Gastrocnemius medialis (tissue), 4 donors: Measurements from ENCODE around the gene BMP3. TPM values are rescaled to one million over a fixed set of nuclear protein-coding genes. Genes with fewer than 3 reads are reported as not detected.

ENCODE experiments used
- ATAC-seq, 2 donors: fragments of 150-250 bp; one replicate each; pipeline ENCODE4 v1.9.1; 2016
- DNase-seq, 2 donors: peaks; one replicate each; pipeline ENCODE4 v3.0.0-alpha.2; 2019
- H3K27ac ChIP-seq, 4 donors: fragments of 200-600 bp; sonication (generic); 1 replicate in 1 of 4; 2 replicates in 3 of 4; pipeline ENCODE4 v1.5.1; 2016 to 2018; ENCODE audit warnings: mild to moderate bottlenecking in 2 of 4, moderate library complexity in 1 of 4
- H3K27me3 ChIP-seq, 3 donors: fragments of 200-600 bp; sonication (generic) in 2 of 3; 1 replicate in 1 of 3; 2 replicates in 2 of 3; pipeline versions ENCODE4 v1.5.1 to v1.6.0; 2016 to 2019; ENCODE audit warnings: mild to moderate bottlenecking in 1 of 3, moderate library complexity in 1 of 3
- H3K36me3 ChIP-seq, 2 donors: fragments of 200-600 bp; sonication (generic) in 1 of 2; one replicate each; pipeline ENCODE4 v1.5.1; 2017 to 2018
- H3K4me1 ChIP-seq, 2 donors: fragments of 200-600 bp; sonication (generic) in 1 of 2; one replicate each; pipeline ENCODE4 v1.5.1; 2016 to 2017; ENCODE audit warnings: mild to moderate bottlenecking in 2 of 2
- H3K4me3 ChIP-seq, 4 donors: fragments of 200-600 bp; sonication (generic) in 3 of 4; 1 replicate in 1 of 4; 2 replicates in 3 of 4; pipeline ENCODE4 v1.5.1; 2016 to 2019; ENCODE audit warnings: mild to moderate bottlenecking in 2 of 4
- H3K9me3 ChIP-seq, 3 donors: fragments of 200-600 bp; sonication (generic) in 2 of 3; 1 replicate in 1 of 3; 2 replicates in 2 of 3; pipeline ENCODE4 v1.5.1; 2016 to 2019
- POLR2A ChIP-seq, 2 donors: fragments of 450-650 bp; IDR thresholded peaks; one replicate each; pipeline ENCODE4 v1.6.1; 2017; ENCODE audit warnings: antibody characterized with exemption in 2 of 2, mild to moderate bottlenecking in 2 of 2, moderate library complexity in 2 of 2
- in situ Hi-C, 4 donors: fragments of 200-750 bp; cut with MboI; loops; one replicate each; pipeline versions ENCODE4 v1.15.0 to v1.8.0; 2017; ENCODE audit warnings: low sequenced_read_pairs in 4 of 4
- intact Hi-C: fragments of 100-400 bp; cut with DNase I; formaldehyde crosslinking; loops from one replicate; pipeline ENCODE4 v1.15.1; 2023; ENCODE audit warnings: low total_unique reads
- total RNA-seq, 4 donors: library from RNA; depleted of rRNA; stranded (reverse); fragments of >200 nt; gene quantifications; one replicate each; pipeline versions ENCODE4 v1.1.0 to v1.2.3, GENCODE V29; 2016
- TF ChIP-seq, protein P1 (sequence below), 5 experiments: fragments of 450-650 bp in 3 of 5; fragments of 200-600 bp in 2 of 5; sonication (generic) in 2 of 5; IDR thresholded peaks in 4 of 5; conservative IDR thresholded peaks in 1 of 5; 1 replicate in 4 of 5; 2 replicates in 1 of 5; pipeline ENCODE4 v1.5.1; 2016 to 2019; ENCODE audit warnings: antibody characterized with exemption in 5 of 5, mild to moderate bottlenecking in 3 of 5, moderate library complexity in 3 of 5

Gene BMP3
- total RNA-seq, 4 donors from 2014 or later, result 0.11 to 0.51 (median 0.20) TPM

DNA sequence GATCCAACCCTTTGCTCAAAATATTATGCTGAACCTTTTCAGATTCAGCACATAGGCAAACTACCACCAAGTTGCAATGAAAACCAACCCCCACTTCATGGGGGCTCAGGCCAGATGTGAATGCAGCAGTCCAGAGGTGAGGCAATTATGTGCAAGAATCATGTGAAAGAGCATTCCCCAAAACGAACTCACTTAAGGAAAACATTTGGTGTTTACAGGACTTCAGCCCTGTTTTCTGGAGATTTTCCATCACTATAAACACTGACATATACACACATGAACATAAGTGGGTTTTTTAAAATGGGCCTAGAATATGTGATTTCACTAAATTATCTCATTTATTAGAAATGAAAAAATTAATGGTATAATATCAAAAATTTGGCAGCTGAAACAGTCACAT lies 31.5 kb downstream of the BMP3 start:
- Histone ChIP-seq H3K4me1 (no peaks in the 10 kb centered on the region), H3K36me3 (no peaks in the 10 kb centered on the region), H3K27ac (no peak overlapping the region), H3K4me3 (no peak overlapping the region), H3K9me3 (no peaks in the 10 kb centered on the region), H3K27me3 (no peaks in the 10 kb centered on the region)
- intact Hi-C loops (no loop called here), in situ Hi-C loops (no loop called here)
- DNase-seq (no peak), ATAC-seq (no peak)
- no peak for TF ChIP-seq POLR2A (IDR thresholded peaks at IDR 0.05)
- TF ChIP-seq, protein P1, sequence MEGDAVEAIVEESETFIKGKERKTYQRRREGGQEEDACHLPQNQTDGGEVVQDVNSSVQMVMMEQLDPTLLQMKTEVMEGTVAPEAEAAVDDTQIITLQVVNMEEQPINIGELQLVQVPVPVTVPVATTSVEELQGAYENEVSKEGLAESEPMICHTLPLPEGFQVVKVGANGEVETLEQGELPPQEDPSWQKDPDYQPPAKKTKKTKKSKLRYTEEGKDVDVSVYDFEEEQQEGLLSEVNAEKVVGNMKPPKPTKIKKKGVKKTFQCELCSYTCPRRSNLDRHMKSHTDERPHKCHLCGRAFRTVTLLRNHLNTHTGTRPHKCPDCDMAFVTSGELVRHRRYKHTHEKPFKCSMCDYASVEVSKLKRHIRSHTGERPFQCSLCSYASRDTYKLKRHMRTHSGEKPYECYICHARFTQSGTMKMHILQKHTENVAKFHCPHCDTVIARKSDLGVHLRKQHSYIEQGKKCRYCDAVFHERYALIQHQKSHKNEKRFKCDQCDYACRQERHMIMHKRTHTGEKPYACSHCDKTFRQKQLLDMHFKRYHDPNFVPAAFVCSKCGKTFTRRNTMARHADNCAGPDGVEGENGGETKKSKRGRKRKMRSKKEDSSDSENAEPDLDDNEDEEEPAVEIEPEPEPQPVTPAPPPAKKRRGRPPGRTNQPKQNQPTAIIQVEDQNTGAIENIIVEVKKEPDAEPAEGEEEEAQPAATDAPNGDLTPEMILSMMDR (IDR thresholded peaks at IDR 0.05 in 4 of 5, conservative IDR thresholded peaks at IDR 0.05 in 1 of 5), result no peak

DNA sequence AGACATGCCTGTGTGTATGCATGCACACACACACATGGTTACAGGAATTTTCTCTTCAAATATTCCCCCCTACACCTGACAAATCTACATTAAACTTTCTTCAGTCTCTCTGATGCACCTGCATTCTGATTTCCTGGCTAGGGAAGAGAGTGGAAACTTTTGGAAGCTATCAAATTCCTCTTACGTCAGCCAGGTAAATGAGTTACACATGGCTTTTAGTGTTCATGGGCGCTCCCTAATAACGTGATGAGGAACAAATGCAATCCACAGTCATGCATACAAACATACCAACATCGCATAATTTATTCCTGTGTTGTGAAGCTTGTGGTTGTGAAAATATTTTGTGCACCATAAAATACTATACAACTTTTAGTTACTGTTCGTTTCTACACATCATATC lies 34.9 kb downstream of the BMP3 start:
- intact Hi-C loops, result no loop called here
- DNase-seq (no peak), ATAC-seq (no peak)
- H3K27me3 ChIP-seq, result no peaks in the 10 kb centered on the region
- no peak for TF ChIP-seq POLR2A (IDR thresholded peaks at IDR 0.05)
- TF ChIP-seq, protein P1 (IDR thresholded peaks at IDR 0.05 in 4 of 5, conservative IDR thresholded peaks at IDR 0.05 in 1 of 5), result no peak
- H3K36me3 ChIP-seq, result no peaks in the 10 kb centered on the region
- in situ Hi-C loops, result no loop called here
- no peak overlapping the region for H3K27ac ChIP-seq
- H3K4me1 ChIP-seq, result no peaks in the 10 kb centered on the region
- H3K9me3 ChIP-seq, result no peaks in the 10 kb centered on the region
- no peak overlapping the region for H3K4me3 ChIP-seq

DNA sequence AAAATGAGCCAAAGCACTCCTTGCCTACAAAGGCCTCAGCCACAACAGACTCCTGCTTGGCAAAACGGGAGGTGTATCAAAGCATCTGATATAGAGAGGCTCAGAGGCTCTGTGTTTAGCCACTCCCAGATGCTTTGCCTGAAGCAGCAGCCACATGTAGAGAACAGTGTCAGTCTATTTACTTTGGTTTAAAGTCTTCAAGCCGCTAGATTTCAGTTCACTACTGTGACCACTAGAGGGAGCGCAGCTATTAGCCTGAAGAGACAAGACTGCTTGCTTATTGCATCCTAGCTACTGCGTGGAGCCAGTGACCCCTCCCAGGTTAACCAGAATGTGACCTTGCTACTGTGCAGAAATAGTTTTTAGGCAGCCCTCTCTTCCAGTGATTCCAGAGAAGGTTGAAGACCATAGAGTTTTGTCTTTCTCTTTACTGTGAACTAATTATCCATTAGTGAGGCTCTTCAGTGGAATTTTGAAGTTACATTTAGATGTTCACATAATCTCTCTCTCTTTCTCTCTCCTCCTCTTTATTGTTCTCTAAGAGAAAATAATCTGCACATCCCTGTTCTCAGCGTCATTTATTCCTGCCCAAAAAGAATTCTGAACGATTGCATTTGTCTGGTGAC lies 39.3 kb downstream of the BMP3 start:
- intact Hi-C loops (loop anchor here (5.0 kb wide), 1 partner anchor 282 kb away; no protein-coding TSS in a partner anchor), in situ Hi-C loops (loop anchor here in 1 of 4 donors (10.0 kb wide), 1 partner anchor 285 kb away; no protein-coding TSS in a partner anchor)
- no peak overlapping the region for H3K4me3 ChIP-seq
- no peak overlapping the region for H3K27ac ChIP-seq
- ATAC-seq (peak; percentile 45 to 68), DNase-seq (peak; percentile 16 to 28)
- H3K4me1 ChIP-seq, result no peaks in the 10 kb centered on the region
- TF ChIP-seq POLR2A (IDR thresholded peaks at IDR 0.05), result no peak
- TF ChIP-seq, protein P1 (IDR thresholded peaks at IDR 0.05 in 4 of 5, conservative IDR thresholded peaks at IDR 0.05 in 1 of 5), result peak; percentile 21 to 78 (median 64)
- H3K27me3 ChIP-seq, result no peaks in the 10 kb centered on the region
- no peaks in the 10 kb centered on the region for H3K9me3 ChIP-seq
- H3K36me3 ChIP-seq, result no peaks in the 10 kb centered on the region

DNA sequence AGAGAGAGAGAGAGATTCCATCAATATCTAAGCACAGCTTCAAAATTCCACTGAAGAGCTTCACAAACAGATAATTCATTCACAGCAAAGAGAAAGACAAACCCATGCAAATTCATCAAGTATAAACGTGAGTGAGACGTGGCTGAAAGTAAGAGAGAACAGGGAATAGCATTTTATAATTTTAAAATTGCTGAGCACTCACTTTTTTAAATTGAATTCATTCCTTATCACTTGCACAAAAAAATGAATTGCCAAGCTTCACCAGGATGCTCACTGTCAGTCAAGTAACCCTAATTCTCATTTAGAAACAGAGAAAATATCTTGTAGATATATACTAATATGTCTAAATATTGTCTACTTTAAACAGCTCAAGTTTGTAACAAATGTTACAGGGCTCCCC lies 40.5 kb downstream of the BMP3 start:
- intact Hi-C loops, result loop anchor here (5.0 kb wide), 1 partner anchor 281 kb away; no protein-coding TSS in a partner anchor
- in situ Hi-C loops, result loop anchor here in 1 of 4 donors (10.0 kb wide), 1 partner anchor 284 kb away; no protein-coding TSS in a partner anchor

More for the DNA sequence above, 40.5 kb downstream of the BMP3 start:
- Histone ChIP-seq H3K36me3 (no peaks in the 10 kb centered on the region), H3K27ac (no peak overlapping the region), H3K4me1 (no peaks in the 10 kb centered on the region), H3K27me3 (no peaks in the 10 kb centered on the region), H3K4me3 (no peak overlapping the region), H3K9me3 (no peaks in the 10 kb centered on the region)
- DNase-seq (no peak), ATAC-seq (no peak)
- TF ChIP-seq, protein P1 (IDR thresholded peaks at IDR 0.05 in 4 of 5, conservative IDR thresholded peaks at IDR 0.05 in 1 of 5), result no peak
- TF ChIP-seq POLR2A (IDR thresholded peaks at IDR 0.05), result no peak
